GM18526 (cell line): ENCODE data around the gene IL4.
A peak's percentile ranks its signal among the peaks of the same experiment; 100 is the strongest.

Experiments used
- POLR2A ChIP-seq: IDR thresholded peaks from 3 replicates; pipeline ENCODE4 v1.6.1; 2011; ENCODE audit not compliant: insufficient read length; ENCODE audit errors: extremely low read depth

Gene IL4

DNA sequence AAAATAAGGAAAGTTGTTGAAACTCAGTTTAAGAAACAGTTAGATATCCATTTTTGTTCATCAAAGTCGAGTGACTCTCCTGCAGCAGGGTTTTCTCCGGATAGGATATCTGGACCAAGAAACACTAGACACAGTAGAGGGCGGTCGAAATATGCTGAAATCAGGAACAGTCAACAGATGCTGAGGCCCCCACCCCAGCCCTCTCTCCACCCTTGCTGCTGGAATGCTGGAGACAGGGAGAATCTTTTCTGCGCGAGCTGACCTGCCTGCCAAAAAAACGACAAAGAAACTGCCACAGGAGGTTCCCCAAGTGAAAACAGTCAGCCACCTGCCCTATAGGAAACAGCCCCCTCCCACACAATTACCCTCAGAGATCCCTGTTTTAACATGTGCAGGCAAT lies 20.1 kb upstream of the IL4 start:
- TF ChIP-seq POLR2A, result no peak

DNA sequence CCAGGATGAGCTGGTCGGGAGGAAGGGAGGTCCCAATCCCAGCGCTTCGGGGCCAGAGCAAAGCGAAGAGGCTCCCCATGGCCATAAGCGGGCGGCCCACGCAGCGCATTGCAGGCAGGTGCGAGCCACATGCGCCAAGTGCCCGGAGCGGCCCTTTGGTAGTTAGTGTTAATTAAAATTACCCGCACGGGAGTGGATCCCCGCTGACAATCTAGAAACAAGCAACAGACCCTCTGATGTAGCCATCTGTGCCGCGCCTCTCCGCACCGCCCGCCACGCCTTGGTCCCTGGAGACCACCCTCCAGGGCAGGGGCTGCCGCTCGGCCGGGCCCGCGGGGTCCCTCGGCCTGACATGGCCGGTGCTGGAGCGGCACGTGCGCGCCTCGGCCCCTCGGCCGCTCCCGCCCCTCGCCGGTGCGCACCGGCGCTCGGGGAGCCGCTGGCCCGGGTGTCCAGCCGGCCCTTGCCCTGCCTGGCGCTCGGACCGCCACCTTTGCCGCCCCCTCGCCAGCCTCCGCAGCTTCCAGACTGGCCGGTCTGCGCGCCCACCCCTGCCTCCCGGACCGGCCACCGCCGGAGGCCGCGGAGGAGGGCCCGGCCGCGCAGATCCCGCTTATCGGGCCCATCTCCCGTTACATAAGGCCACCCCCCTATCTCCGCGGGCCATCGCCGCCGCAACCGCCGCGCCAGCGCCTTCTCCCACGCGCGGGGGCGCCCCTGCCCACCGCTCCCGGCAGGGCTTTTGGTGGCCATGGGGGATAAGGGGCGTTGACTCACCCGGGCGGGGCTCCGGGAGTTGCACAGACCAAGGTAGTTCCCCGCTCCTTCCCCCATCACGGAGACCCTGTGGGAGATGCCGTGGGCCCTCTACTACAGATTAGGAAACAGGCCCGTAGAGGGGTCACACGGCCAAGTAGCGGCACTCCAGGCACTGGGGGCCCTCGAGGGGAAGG lies 17.7 kb upstream of the IL4 start:
- TF ChIP-seq POLR2A, result no peak

DNA sequence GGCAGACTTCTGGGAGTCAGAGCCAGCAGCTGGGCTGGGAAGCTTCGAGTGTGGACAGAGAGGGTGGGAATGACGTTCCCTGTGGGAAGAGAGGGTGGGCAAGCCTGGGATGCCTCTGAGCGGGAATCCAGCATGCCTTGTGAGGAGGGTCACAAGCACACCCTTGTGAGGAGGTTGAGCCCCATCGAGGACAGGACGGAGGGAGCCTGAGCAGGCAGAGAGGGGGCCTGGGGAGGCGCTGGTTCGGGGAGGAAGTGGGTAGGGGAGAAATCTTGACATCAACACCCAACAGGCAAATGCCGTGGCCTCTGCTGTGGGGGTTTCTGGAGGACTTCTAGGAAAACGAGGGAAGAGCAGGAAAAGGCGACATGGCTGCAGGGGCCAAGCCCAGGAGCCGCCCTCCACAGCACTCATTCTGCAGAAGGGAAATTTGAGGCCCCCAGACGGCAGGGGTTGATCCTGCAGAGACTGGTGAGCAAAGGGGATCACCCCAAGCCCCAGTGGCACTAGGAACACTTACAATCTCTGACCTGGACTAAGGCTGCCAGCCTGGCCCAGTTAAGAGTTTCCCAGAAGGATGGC lies 16.9 kb upstream of the IL4 start:
- no peak for TF ChIP-seq POLR2A

DNA sequence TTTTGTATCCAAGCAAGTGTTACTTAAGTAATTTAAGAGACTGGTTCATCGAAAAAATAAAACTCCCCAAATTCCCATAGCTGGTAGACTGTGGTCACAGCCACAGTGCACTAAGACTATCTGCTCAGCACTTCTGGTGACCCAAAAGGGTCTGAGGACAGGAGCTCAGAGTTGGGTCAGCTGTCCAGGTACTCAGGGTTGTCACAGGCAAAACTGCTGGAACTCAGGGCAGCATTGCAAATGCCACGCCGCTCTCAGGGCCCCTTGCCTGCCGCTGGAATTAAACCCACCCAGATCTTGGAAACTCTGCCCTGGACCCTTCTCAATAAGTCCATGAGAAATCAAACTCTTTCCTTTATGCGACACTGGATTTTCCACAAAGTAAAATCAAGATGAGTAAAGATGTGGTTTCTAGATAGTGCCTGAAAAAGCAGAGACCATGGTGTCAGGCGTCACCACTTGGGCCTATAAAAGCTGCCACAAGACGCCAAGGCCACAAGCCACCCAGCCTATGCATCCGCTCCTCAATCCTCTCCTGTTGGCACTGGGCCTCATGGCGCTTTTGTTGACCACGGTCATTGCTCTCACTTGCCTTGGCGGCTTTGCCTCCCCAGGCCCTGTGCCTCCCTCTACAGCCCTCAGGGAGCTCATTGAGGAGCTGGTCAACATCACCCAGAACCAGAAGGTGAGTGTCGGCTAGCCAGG lies 16.0 kb upstream of the IL4 start, which contains the start of gene IL13:
IL13 (plus strand) TSS at position 498 of the 705 bp plus-strand sequence; CDS start at position 512, 14 bp downstream.
- no peak for TF ChIP-seq POLR2A

DNA sequence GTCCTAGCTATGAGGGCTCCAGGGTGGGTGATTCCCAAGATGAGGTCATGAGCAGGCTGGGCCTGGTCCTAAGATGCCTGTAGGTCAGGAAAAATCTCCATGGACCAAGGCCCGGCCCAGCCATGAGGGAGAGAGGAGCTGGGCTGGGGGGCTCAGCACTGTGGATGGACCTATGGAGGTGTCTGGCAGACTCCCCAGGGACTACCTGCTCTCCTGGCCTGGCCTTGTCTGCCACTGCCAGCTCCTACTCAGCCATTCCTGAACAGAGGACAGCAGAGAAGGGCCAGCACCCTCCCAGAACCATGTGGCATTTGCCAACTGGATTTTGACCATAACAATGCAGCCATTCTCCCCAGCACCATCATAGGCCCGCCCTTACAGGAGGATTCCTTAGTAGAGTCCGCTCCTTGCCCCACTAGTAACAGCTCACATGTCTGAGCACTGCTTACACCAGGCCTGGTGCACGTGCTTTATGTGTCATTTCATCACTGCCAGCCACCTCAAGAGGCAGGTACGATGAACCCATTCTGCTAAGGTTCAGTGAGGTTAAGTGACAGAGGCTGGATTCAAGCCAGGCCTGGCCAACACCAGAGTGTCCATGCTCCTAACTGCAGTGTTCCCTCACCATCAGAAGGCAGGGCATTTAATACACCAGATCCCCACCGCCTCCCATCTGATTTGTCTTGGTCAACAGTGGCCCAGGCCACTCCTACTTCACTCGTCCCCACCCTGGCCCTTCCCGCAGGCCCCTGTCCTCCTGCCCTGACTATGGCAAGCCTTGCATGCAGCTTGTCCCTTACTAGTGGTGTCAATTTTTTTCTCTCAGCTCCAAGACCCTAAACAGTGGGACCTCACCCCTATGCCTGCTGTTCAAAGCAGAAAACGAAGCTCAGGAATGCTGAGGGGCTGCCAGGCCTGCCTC lies 15.1 kb upstream of the IL4 start:
- no peak for TF ChIP-seq POLR2A

DNA sequence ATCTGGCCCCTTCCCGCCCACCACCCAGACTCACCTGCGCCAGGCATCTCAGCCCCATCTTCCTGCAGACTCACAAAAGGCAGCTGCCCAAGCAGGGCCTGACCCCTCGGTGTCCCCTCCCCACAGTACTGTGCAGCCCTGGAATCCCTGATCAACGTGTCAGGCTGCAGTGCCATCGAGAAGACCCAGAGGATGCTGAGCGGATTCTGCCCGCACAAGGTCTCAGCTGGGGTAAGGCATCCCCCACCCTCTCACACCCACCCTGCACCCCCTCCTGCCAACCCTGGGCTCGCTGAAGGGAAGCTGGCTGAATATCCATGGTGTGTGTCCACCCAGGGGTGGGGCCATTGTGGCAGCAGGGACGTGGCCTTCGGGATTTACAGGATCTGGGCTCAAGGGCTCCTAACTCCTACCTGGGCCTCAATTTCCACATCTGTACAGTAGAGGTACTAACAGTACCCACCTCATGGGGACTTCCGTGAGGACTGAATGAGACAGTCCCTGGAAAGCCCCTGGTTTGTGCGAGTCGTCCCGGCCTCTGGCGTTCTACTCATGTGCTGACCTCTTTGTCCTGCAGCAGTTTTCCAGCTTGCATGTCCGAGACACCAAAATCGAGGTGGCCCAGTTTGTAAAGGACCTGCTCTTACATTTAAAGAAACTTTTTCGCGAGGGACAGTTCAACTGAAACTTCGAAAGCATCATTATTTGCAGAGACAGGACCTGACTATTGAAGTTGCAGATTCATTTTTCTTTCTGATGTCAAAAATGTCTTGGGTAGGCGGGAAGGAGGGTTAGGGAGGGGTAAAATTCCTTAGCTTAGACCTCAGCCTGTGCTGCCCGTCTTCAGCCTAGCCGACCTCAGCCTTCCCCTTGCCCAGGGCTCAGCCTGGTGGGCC lies 13.9 kb upstream of the IL4 start:
- TF ChIP-seq POLR2A, result no peak

DNA sequence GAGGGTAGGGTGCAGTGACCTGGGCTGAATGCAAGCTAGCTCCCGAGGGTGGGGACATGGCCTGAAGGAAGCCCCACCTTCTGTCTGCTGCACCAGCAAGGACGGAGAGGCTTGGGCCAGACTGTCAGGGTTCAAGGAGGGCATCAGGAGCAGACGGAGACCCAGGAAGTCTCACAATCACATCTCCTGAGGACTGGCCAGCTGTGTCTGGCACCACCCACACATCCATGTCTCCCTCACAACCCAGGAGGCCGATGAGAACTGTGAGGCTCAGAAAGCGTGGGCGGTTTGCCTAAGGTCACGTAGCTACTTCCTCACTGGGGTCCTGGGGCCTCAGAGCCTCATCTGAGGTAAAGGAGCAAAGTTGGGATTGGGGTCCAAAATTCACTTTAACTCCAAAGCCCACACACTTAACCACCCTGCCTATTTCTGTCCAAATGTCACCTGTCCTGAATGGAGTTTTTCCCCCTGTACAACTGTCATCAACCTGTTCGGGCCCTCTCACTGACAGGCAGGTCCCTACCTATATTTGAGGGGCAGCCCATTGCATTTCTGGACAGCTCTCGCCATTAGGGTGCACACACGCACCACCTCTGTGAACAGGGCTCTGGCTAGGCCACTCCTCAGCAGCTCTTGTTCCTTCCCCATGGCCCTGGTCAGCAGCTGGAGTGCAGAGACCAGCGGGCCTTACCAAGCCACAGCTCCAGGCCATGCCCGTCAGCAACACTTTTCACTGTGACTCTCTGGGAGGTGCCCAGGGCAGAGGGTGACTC lies 12.4 kb upstream of the IL4 start:
- peak; percentile 32 for TF ChIP-seq POLR2A

DNA sequence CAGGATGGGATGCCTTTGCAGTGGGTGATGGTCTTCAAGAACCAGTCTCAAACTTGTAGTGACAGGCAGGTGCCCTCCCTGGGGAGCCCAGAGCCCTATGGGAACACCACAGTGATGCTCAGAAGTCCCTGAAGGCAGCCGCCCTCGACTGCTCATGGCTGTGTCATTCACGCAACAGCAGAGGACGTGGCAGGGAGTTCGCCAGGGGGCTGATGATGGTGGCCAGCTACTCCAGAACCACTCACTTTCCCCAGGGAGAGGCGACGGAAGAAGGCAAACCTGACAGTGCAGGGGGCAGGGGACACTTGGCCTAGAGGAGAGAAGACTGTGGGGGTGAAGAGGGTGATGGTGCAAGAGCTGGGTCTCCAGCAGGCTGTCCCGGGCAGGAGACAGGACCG lies 11.8 kb upstream of the IL4 start:
- TF ChIP-seq POLR2A, result no peak

DNA sequence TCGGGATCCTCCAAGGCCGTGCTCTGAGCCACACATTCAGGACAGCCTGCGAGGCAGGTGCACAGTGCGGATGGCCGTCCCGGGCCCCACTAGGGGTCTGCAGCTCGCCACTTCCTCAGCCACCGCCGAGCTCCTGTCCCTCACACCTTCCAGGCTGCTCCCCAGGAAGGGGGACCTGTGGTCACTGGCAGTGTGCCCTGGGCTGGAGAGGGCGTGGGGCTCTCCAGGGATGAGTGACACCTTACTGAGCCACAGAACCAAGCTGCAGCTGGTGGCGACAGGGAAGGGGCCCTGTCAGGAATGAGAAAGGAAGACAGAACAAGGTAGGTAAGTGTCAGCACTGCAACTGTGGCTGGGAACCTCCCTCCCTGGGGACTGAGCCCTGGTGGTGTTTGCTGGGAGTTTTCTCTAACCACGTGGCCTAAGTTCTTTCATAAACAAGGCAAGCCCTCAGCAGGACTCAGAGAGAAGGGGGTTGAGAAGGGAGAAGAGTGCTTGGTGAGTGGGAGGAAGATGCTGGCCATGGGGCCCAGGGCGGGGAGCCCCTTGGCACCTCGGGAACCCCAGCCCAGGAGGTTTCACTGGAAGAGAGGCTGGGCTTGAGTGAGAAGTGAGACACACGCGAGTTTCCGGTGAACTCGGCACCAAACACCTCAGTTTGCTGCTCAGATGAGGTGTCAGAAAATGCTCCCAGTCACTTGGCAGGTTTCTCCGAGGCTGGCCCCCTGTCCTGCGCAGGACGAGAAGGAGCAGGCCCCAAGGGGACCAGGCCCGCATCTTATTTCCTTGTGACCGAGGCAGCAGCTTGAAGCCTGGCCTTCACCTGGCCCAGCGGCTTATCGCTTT lies 10.6 kb upstream of the IL4 start:
- TF ChIP-seq POLR2A, result peak; percentile 61

DNA sequence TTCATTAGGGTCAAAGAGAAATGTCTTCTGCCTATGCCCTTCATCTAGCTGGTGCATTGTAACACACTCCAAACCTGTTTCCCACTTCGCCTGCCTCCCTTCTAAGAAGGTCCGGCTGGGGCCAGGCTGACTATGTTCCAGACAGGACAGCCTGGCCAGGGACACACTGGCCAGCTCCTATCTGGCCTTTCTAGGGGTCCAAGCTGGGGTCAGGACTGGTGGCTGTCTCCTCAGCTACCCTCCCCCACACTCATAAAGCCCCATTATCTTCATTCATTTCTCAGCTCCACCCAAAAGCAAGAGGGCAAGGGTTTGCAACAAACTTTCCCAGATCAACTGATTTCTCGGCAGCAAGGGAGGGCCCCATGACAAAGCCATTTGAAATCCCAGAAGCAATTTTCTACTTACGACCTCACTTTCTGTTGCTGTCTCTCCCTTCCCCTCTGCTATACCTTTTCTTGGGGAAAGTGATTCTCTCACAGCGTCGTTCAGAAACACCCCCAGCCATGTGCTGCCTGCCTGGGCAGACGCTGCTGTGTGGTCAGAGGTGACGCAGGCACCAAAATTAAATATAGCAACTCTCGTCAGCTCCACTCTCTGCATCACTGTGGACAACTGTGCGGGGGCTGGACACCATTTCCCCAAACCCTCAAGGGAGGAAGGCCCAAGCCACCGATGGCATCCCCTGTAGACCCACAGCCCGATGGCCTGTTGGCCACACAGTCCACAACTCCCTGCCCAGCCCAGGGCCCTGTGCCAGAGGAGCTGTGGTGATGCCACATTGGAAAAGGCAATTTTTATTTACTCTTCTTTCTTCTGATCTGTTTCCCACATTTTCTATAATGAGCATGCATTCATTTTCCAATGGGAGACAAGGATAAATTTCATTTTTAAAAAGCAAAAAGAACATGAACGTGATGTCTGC lies 9.8 kb upstream of the IL4 start:
- peak; percentile 32 for TF ChIP-seq POLR2A

DNA sequence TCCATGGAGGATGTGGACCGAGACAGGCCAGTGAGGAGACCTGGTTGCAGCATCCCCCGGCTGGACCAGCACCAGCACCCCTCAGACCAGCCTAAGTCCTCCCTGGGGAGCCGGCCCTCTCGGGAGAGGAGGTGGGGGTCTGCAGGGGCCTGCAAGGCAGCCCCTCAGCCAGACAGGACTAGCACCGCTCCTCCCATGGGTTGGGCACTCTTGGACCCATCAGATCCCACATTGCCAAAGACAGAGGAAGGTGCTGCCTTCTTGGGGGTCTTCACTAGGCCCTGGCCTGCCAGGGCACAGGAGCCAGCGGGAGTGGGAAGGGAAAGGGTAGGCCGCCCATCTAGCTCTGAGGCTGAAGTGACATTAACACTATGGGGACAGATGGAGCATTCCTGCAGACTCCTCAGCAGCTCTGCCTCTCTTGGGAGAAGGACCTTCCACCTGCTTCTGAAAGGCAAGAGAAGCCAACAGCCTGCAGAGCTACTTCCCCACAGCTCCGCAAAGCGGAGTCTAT lies 9.0 kb upstream of the IL4 start:
- TF ChIP-seq POLR2A, result no peak
